Measurements from ENCODE around the gene MGAT5B. TPM values are rescaled to one million over a fixed set of nuclear protein-coding genes. Genes with fewer than 3 reads are reported as not detected.

The MGAT5B gene
- total and polyA plus RNA-seq, 11 donors = 0.07 to 0.21 (median 0.15) TPM; not detected in 6

DNA sequence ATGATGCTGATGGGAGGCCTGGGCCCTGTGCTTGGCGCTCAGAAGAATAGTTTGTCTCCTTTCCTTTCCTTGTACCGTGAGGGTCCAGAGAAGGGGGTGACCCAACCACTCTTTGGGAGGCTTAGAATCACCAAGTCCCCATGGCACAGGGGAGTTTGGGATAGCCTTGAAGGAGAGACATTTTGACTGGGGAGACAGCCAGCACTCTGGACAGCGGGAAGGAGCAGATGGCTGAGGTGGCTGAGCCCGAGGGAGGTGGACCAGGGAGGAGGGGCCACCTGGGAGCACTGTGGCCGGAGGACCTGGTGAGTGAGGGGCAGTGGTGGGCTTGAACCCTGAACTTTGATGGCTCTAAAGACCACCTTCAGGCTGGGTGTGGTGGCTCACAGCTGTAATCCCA, 18.2 kb downstream of the MGAT5B start:
- no peak overlapping the region for H3K27ac ChIP-seq
- WGBS, 4 donors = 71 to 81% (median 77%) methylated on average over 4 to 5 of the region's 5 CpGs
- H3K36me3 ChIP-seq = no peaks in the 10 kb centered on the region
- intact Hi-C loops (cut with DNase I) = no loop called here
- H3K4me3 ChIP-seq = no peak overlapping the region
- TF ChIP-seq, protein P1, sequence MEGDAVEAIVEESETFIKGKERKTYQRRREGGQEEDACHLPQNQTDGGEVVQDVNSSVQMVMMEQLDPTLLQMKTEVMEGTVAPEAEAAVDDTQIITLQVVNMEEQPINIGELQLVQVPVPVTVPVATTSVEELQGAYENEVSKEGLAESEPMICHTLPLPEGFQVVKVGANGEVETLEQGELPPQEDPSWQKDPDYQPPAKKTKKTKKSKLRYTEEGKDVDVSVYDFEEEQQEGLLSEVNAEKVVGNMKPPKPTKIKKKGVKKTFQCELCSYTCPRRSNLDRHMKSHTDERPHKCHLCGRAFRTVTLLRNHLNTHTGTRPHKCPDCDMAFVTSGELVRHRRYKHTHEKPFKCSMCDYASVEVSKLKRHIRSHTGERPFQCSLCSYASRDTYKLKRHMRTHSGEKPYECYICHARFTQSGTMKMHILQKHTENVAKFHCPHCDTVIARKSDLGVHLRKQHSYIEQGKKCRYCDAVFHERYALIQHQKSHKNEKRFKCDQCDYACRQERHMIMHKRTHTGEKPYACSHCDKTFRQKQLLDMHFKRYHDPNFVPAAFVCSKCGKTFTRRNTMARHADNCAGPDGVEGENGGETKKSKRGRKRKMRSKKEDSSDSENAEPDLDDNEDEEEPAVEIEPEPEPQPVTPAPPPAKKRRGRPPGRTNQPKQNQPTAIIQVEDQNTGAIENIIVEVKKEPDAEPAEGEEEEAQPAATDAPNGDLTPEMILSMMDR (IDR thresholded peaks at IDR 0.05) = no peak
- no peak for TF ChIP-seq POLR2A (IDR thresholded peaks at IDR 0.05)
- H3K9me3 ChIP-seq = peaks cover 0 to 4% (median 0%) of the 10 kb centered on the region in 12 donors
- H3K4me1 ChIP-seq = no peaks in the 10 kb centered on the region
- ATAC-seq (no peak), DNase-seq (no peak)
- peaks cover 0 to 27% (median 5%) of the 10 kb centered on the region in 9 donors for H3K27me3 ChIP-seq

DNA sequence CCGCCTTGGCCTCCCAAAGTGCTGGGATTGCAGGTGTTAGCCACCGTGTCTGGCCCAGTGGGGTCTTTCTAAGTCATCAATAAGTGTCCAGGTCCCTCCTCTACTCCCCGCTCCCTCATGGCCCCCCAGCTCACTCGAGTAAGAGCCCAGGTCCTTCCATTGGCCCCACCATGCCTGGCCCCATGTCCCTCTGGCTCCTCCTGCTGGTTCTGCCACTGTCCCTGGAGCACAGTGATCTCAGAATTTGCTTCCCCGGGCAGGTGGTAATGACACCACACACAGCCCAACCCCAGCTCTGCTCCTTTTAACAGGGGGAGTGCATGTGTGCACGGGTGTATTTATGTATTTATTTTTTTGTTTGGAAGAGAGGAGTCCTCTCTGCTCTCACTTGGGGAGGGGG, 19.6 kb downstream of the MGAT5B start:
- TF ChIP-seq, protein P1 (IDR thresholded peaks at IDR 0.05) = no peak
- TF ChIP-seq POLR2A (IDR thresholded peaks at IDR 0.05) = no peak
- H3K27ac ChIP-seq = no peak overlapping the region
- intact Hi-C loops (cut with DNase I) = no loop called here
- peaks cover 0 to 27% (median 5%) of the 10 kb centered on the region in 9 donors for H3K27me3 ChIP-seq
- DNase-seq (no peak), ATAC-seq (no peak)
- H3K4me3 ChIP-seq = no peak overlapping the region
- H3K4me1 ChIP-seq = no peaks in the 10 kb centered on the region
- H3K9me3 ChIP-seq = peaks cover 0 to 4% (median 0%) of the 10 kb centered on the region in 12 donors
- H3K36me3 ChIP-seq = no peaks in the 10 kb centered on the region
- WGBS, 4 donors = 78 to 83% (median 79%) methylated on average over 6 of the region's 6 CpGs

DNA sequence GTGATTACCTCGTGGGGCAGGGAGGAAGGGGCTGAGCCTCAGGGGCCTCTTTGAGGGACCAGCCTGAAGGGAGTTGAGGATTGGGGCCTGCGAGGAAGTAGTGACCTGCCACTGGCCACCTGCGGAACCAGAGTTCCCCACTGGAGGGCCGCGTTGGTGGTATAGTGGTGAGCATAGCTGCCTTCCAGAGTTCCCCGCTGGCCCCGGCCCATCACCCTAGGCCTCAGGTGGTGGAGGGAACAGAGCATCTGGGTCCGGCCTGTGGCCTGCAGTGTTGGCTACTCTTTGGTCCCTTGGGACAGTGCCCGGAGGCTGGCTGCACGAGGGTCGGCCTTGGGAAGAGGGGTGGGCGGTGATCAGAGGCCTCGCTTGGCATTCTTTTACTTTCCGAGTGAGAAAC, 20.5 kb downstream of the MGAT5B start:
- ATAC-seq (no peak), DNase-seq (no peak)
- no peak for TF ChIP-seq POLR2A (IDR thresholded peaks at IDR 0.05)
- TF ChIP-seq, protein P1 (IDR thresholded peaks at IDR 0.05) = no peak

DNA sequence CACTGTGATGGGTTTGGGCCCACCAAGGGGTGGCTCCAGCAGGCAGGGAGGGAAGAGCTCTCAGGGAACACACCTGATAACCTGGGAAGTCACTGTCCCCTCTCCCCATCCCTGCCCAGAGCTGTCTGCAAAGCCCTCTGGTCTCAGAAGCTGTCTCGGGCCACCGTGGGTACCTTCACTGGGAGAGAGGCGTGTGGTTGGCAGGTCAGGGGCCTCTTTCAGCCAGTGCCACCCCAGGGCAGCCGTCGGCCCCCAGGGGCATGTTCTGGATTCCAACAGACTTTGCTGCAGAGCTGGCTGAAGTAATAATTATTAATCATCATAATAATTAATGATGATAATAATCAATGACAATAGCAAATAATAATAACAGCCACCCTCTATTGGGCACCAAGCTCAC, 21.1 kb downstream of the MGAT5B start:
- no peak overlapping the region for H3K27ac ChIP-seq
- no peak overlapping the region for H3K4me3 ChIP-seq
- intact Hi-C loops (cut with DNase I) = no loop called here
- TF ChIP-seq POLR2A (IDR thresholded peaks at IDR 0.05) = no peak
- TF ChIP-seq, protein P1 (IDR thresholded peaks at IDR 0.05) = no peak
- no peak for ATAC-seq
- H3K9me3 ChIP-seq = peaks cover 0 to 4% (median 0%) of the 10 kb centered on the region in 12 donors
- peaks cover 0 to 27% (median 5%) of the 10 kb centered on the region in 9 donors for H3K27me3 ChIP-seq
- H3K36me3 ChIP-seq = no peaks in the 10 kb centered on the region
- WGBS, 4 donors = 56 to 100% (median 87%) methylated on average over 2 to 5 of the region's 5 CpGs
- H3K4me1 ChIP-seq = no peaks in the 10 kb centered on the region
- no peak for DNase-seq

More for the DNA sequence above, 20.5 kb downstream of the MGAT5B start:
- H3K27me3 ChIP-seq = peaks cover 0 to 27% (median 5%) of the 10 kb centered on the region in 9 donors
- H3K4me3 ChIP-seq = no peak overlapping the region
- H3K4me1 ChIP-seq = no peaks in the 10 kb centered on the region
- H3K36me3 ChIP-seq = no peaks in the 10 kb centered on the region
- H3K27ac ChIP-seq = no peak overlapping the region
- intact Hi-C loops (cut with DNase I) = no loop called here
- H3K9me3 ChIP-seq = peaks cover 0 to 4% (median 0%) of the 10 kb centered on the region in 12 donors
- WGBS, 4 donors = 67 to 79% (median 72%) methylated on average over 6 to 14 of the region's 14 CpGs
